GM19438 (cell line): ENCODE data around the gene PCK1.

Source experiments
- ATAC-seq: cut with Tn5 transposase; IDR thresholded peaks from one replicate; pipeline ENCODE4 v1.9.1; 2021; ENCODE audit warnings: low read depth; ENCODE audit not compliant: unreplicated experiment

Gene PCK1

DNA sequence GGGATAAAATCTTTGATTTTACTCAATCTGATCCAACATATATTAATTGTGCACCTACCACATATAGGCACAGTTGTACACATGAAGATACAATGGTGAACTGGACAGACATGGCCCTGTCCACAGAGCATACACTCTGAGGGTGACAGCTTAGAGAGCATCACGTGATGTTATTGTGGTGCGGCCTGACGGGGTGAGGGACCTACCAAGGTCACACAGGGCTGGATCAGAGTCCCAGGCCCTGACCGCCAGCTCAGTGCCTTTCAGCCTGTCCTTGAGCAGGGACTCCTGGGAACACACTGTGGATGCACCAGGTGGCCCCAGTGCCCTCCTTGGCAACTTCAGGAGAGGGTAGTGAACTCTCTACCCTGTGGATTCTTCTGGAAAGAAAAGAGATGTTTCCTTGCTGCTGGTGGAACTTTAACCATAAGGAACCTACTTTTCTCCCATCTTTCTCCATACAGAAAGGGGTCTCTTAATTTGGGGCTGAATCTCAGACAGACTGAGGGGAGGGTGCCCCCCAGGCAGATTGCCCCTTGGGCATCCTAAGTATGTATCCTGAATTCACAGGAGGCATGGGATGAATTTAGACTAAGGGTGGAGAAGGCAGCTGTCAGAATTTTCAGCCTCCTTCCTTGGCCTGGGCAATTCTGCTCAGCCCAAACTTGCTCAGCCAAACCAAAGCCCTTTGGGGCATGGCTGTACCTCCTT lies 26.5 kb downstream of the PCK1 start:
- ATAC-seq: no peak

DNA sequence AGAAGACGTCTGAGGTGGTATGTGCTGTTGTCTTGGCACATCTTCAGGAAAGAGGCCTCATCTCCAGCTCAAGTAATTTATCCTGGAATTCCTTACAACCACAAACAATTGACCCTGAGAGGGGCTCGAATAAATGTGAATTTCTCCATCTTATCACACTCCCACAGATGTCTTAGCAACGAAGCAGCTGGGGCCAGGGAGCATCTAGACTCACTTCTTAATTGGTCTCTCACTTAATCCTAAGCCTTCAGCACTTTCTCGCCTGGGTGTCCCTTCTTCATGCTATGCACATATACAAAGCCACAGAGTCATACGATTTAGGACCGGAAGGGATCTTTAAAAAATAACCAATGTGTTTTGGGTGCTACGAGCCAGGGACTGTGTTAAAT lies 27.1 kb downstream of the PCK1 start:
- ATAC-seq: no peak

DNA sequence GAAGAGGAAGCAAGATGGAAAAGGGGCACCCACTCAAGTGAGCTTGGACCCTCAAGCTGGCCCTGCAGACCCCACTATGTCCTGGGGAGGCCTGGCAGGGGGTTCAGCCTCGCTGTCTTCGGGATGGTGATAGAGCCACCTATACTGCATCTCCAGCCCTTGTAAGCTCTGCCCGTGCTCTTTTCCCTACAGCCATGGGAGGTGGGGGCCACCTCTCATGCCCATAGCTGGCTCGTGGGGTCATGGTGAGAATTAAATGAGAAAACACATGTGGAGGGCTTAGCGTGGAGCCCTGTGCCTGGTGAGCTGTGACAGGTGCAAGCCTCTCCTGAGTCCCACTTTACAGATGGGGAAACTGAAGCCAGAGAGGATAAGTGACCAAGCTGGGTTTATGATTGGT lies 27.7 kb downstream of the PCK1 start:
- no peak for ATAC-seq

DNA sequence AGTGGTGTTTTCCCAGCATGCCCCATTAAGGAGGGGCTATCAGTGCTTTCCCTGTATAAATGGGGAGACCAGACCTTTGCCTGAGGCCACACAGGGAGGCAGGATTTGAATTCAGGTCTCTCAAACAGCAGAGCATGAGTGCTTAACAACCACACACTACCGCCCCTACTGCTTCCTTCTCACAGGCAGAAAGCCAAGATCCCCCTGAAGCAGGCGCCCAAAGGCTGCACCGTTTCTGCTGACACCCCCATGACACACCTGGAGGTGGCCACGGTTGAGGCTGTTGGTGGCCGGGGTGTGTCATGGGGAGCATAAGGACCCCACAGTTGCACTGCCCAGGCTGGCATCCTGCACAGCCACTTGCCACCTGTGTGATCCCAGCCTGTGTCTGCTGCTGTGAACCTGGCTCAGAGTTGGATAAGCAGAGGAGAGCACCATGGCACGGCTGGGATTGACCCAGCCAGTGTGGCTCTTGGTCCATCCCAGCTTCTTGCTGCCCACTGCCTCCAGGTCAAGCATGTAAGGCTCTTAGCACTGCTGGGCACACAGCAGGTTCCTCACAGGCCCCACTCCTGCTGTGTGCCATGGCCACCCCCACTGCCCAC lies 28.3 kb downstream of the PCK1 start:
- no peak for ATAC-seq

DNA sequence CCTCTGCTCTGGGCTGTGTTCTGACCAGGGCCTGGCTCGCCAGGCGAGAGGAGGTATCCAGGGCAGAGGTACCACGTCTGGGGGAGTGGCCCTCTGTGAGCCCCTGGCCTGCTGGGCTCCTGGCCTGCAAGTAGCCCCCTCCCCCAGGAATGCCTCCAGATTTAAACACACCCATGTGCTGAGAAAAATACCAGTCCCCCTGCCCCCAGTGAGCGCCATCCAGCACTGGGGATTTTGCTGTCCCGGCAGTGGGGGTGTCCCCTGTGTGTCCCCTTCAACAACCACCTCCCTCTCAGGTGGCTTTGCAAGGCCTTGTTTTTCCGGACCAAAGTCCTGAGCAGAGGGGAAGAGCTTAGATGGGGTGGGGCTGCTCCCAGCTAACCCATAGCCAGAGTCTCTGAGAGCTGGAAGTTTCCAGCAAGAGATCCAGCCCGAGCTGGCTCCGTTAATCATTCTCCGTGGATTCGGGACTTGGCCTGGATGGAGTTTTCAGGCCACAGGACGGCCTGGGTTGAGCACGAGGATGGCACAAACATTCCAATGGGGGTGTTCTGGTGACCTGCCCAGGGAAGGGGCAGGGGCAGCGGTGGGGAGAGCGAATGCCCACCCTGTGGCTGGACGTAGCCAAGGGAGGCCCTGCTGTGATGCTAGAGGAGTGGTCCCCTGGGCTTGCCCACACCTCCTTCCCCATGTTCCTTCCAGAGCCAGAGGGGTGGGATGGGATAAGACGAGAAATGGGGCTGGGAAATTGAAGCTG lies 29.0 kb downstream of the PCK1 start:
- no peak for ATAC-seq

DNA sequence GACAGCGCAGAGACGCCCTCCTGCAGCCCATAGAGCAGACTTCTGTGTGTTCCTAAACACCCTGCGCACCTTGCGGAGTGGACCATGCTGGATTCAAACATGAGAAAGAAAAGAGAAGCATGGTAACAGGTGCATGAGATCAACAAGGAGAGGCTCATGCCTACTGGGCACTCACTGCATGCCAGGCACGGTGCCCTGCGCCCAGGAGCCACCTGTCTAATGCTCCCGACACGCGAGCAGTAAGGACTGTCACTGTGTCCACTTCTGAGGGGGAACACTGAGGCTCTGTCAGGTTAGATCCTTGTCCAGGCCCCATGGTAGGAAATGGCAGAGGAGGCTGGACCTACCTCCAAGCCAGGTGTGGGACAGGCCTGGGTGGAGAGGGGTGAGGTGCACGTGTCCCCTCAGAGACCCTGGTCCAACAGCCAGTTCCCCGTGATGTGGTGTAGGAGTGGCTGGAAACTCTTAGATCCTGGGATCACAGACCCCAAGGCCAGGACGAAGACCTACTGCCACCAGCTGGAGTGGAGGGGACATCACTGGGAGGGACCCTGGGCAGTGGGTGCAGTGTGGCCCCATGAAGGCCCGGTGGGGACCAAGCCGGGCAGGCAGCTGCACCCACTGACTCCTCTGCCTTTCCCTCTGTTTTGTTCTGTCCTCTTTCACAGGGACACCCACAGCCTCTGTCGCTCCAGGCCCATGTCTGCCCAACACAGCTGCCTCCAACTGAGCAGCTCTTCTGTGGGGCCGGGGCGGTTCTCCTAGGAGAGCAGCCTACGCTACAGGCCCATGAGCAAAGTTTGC lies 29.8 kb downstream of the PCK1 start:
- no peak for ATAC-seq

DNA sequence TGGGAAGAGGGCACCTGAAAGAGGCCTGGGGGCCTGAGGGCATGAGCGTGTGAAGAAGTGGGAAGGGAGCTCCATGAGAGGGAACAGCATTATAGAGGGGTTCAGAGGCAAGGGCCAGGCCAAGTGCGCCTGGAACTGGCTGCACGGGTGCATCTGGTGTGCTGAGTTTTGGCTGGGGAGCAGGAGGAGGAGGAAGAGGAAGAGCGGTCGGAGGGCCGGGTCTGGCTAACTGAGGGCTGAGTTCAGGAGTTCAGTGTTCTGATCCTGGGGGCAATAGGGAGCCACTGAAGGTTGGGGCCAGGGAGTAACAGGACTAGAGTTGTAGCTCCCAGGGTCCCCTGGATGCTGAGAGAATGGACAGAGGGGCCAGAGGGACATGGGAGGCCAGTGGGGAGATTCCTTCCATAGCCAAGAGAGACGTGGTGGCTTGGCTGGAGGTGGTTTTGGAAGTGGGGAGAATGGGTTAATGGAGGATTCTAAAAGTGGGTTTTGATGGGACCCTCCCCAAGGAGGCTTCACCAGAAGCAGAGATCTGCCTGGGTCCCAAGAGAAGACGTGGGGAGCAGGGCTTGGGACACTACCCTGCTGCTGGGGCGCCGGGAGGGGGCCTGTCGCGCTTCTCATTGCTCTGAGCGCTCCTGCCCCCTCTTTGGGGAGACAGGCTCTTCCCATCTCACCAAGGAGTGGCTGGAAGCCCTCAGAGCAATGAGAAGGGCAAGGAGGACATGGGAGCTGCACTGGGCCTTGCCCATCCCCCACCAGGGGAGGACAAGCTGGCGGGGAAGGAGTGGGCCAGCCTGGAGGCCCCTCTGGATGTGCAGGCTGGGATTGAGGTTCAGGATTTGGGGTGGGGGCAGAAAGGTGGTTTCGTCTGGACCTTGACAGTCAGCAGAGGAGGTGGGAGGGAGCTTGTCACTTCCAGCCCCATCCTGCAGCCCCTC lies 30.6 kb downstream of the PCK1 start:
- ATAC-seq: no peak

DNA sequence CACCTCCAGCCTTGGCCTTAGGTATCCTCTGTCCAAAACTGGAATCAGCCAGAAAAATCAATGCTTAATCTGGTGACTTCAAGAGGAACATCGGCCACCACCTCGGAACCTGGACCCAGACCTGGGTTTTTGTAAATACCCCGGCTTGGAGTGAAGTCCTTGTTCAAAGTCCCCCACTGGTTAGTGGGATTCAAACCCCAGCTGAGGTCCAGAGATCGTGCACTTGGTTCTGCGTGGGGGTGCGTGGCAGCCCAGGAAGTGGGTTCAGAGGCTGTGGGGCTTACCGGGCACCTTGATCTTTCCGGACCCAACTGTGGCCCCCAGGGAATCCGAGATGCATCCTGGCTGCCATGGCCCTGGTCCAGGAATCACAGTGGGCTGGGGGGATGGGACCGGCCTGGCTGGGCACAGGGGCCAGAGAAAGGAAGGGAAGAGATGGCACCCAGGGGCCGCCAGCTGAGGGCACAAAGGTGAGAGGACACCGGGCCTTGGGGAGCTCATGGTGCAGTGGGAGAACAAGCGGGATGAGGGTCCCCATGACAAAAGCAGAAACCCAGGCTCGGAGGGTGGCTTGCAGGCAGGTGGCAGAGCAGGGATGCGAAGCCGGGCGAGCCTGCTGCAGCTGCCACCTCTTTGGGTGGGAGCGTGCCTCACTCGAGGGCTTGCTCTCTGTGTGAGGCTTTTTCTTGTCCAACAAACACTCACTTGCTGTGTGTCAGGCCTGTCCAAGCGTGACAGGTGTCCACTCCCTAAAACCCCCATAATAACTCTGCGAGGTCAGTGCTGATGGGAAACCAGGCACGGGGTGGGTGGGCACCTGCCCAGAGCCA lies 31.6 kb downstream of the PCK1 start:
- ATAC-seq: no peak

DNA sequence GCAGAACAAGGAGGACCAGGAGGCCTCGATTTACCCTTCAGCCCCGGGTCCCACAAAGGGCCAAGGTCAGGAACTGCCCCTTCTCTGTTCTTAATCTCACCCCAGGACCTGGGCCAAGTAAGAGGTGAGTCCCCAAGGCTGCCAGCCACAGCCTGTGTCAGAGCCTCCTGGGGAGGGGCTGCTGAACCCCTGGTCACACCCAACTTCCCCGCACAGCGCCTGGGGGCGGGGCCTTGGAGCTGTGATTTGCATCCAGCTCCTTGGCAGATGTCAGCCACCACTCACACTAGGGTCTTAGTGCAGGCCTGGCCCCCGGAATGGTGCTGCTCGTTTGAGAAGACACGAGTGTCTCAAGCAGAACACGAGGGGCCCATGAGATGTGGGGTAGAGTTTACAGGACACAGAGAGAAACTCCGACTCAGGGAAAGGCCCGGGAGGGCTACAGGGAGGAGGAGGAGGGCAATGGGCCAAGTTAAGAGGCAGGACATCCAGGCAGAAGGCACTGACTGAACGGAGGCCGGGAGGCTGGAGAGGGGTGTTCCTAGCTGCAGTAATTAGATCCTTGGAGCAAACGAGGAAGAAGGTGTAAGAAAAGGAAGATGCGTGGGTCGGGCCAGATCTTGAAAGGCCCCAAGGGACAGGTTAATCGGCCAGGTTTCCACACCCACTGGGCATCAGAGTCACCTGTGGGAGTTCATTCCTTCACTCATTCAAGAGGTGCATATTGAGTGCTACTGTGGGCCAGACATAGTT lies 32.4 kb downstream of the PCK1 start:
- ATAC-seq: no peak

DNA sequence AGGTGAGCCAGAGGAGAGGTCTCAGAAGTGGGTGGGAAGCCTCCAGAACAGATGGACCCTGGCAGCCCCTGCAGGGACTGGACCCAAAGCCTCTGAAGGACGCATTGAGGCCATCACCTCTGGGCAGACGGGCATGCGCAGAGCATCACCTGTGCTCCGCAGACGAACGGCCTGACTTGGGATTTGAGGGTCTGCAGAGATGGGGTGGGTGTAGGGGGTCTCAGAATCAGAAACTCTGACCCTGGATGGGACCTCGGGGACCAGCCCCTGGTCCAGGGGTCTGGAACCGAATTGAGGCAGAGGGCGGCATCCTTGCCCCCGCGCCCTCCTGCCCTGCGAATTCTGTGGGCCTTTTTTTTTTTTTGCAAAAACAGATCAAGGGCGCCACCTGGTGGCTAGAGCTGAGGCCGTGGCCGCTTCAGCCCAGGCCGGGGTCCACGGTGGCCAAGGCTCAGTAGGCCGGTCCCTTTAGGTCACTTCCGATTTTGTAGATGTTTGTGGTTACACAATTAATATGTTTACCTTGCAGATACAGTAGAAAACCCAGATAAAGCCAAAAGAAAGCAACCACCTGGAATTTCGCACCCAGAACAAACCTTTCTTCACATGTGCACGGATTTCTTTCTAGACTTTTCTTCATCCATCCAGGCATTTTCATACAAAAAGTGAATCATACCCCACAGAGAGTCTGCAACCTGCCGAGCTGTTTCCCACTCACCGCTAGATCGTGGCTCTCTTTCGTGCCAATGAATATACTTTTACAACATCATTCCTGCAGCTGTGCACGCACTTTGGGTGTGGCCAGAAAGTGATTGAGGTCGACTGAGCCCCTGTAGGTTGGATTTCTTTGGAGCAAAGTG lies 33.4 kb downstream of the PCK1 start:
- ATAC-seq: no peak

DNA sequence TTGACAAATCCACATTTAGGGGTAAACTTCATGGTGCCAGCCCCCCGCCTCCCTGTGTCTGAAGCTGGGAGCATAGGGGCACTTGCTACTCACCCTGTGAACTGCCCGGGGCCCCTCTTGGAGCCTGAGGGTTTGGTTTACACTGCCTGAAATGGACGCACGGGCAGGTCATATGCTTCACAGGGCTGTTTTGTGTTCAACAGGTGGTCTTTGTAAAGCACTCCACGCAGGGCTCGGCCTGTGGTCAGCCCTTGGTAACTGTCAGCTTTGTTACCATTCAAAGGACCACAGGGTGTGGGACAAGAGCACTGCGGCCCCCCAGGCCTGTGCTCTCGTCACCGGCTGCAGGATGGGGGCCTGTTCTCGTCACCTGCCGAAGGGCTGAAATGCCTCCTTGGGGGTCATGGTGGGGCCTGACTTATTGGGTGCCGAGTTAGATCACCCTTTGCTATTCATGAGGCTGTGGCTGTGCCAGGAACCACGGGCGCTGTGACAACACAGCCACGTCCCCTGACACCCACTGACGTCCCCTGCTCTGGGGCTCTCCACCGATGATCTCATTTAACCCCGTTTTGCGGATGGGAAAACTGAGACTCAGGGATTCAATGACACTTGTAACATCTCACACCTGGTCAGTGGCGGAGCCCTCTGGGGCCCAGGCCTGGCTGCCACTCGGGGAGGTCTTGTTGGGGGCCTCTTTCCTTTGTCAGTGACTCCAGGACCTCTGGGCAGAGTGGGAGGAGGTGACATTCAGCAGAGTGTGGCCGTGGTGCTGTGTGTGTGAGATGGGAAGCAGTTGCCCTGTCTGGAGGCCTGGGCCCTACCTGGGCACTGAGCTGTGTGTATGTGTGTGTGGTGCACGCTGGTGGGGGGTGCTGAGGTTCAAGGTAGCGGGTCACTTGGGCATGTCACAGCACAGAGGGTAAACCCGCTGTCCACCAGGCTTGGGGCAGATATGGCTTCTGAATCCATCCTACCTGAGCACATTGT lies 34.4 kb downstream of the PCK1 start:
- ATAC-seq: no peak

DNA sequence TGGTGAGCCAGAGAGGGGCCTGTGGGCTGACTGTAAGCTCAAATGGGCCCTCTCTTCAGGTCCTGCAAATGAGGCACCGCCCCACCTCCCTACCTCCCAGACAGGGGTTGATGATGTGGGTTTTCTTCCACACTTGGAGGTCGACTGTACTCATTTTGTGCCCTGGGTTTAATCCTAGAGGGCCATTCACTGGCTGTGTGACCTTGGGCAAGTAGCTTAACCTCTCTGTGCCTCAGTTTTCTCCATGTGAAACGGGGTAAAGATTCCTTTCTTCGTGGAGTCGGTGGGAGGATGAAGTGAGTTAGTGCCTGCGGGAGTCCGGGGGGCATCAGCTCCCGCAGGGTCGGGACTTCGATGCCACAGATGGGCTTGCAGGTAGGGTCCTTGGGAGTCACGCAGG lies 35.4 kb downstream of the PCK1 start:
- no peak for ATAC-seq

DNA sequence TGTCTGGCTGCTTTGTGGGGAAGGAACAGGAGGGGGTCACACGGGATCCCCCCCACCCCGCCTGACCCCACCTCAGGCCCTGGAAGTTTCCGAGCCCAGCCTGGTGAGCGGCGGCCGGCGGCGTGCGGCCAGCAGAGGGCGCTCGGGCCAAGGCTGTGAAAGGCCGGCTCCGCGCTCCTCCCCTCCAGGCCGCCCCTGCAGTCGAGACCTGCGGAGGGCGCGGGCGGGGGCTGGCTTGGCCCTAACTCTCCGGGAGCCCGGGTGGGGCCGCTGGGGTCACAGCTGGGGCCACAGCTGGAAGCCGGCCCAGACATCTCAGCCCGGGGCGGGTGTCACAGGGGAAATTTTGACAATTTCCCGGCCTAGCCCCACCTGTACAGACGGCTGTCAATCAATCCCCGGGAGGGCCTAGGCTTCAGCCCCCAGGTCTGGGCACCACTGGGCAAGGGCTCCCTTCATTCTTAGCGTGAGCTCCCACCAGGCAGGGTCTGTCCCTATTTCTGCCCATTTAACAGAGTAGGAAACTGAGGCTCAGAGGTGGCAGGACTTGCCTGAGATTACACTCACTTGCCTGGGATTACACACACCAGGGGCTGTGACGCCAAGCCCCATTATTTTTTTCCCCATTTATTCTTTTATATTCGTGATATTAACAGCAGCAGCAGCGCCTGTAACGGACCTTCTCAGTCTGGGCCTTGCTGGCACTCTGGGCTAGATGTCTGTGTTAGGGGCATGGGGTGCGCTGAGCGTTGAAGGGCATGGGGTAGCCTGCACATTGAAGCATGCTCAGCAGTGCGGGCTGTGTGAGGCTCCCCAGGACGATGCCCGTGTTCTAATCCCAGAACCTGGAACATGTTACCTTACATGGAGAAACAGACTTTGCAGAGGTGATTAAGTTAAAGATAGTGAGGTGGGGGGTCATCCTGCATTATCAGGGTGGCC lies 36.4 kb downstream of the PCK1 start:
- ATAC-seq: no peak

DNA sequence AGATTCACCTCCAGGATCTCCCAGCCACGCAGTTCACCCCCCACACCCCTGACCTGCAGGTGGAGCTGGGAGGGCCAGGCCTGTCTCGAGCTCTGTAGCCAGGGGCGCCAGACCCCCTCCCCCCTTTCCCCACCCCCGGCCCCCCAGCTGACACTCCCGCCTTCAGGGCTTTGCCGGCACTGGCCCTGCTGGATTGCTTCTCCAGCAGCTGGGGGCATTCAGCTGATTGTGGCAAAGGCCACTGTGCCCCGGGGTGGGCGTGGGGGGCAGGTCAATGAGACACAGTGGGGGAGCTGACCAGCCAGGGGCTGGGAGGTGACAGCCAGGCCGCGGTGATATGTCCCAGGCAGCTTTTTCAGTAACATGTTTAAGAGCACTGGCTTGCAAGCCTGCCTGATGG lies 37.1 kb downstream of the PCK1 start:
- ATAC-seq: no peak

DNA sequence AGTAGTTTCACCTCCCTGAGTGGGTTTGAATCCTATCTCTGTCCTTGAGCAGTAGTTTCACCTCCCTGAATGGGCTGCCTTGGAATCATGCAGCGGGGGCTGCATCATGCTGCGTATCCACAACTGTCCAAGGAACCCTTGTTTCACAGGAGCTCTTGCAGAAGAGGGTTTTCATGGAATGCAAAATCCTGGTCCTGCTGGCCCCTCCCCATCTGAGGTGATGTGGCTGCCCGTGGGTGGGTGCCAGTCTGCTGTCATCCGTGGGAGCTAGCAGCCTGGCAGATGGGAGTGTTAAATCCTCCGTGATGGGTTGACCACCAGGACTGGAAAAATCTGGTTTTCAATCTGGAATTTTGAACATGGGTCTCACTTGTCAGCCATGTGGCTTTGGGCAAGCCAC lies 37.6 kb downstream of the PCK1 start:
- no peak for ATAC-seq
